PFSK-1 (cell line): ENCODE measurements around the gene EML4.

Experiments
- FOXP2 ChIP-seq: optimal IDR thresholded peaks from 2 replicates; pipeline ENCODE3; 2011; ENCODE audit warnings: borderline replicate concordance, control low read depth, inconsistent platforms; ENCODE audit not compliant: insufficient read depth; ENCODE audit errors: extremely low read length, extremely low read depth
- POLR2AphosphoS5 ChIP-seq: IDR thresholded peaks from 2 replicates; pipeline ENCODE4 v1.6.1; 2012; ENCODE audit warnings: low read depth, mild to moderate bottlenecking, control low read depth, low read length, moderate library complexity
- REST ChIP-seq, 2 experiments: IDR thresholded peaks; 2 replicates each; pipeline versions ENCODE4 v1.6.1 to v1.8.0; 2011 to 2012; ENCODE audit warnings: low read depth in 2 of 2, low read length in 2 of 2, control low read depth in 1 of 2, inconsistent platforms in 1 of 2, mild to moderate bottlenecking in 1 of 2, moderate library complexity in 1 of 2; ENCODE audit not compliant: insufficient read depth in 1 of 2
- SIN3A ChIP-seq: IDR thresholded peaks from 2 replicates; pipeline ENCODE4 v1.6.1; 2012; ENCODE audit warnings: mild to moderate bottlenecking, low read length, moderate library complexity, borderline replicate concordance; ENCODE audit not compliant: insufficient read depth
- TAF1 ChIP-seq: IDR thresholded peaks from 2 replicates; pipeline ENCODE4 v1.6.1; 2012; ENCODE audit warnings: low read length, control low read depth, borderline replicate concordance; ENCODE audit not compliant: insufficient read depth

EML4 gene

GRCh38 chr2:42382144-42382543 is 213.0 kb downstream of the EML4 start:
- TF ChIP-seq SIN3A (no peak), FOXP2 (no peak), POLR2AphosphoS5 (no peak), TAF1 (no peak), REST (IDR thresholded peaks at IDR 0.05; ENCODE audit: insufficient read depth in 1 of 2, low read depth in 2 of 2, low read length in 2 of 2) (no peak)
